K562 (cell line): ENCODE results near the gene KLHDC7A. TPM values are rescaled to one million over a fixed set of nuclear protein-coding genes. Genes with fewer than 3 reads are reported as not detected.

Source experiments
- ATAC-seq: fragments of 200-7000 bp; cut with Tn5 transposase; 3 replicates; pipeline ENCODE4 v1.9.1; 2020; ENCODE audit warnings: moderate library complexity
- BruUV-seq: library from RNA; stranded (reverse); fragments of 400-500 nt; replicated peaks from 2 replicates; lab custom pipeline; 2021; lab: Mats Ljungman, UMichigan
- CTCF ChIA-PET: fragments of 300-600 bp; formaldehyde crosslinking; extraction: SDS; loops from one replicate; lab custom pipeline; 2021; ENCODE audit warnings: low intra/inter-chr PET ratio; lab: Yijun Ruan, JAX
- POLR2A ChIA-PET: fragments of 300-600, 350-650 bp; sonication (Branson Sonifier 250); formaldehyde crosslinking; extraction: SDS; loops from one replicate; lab custom pipeline; 2021; ENCODE audit warnings: antibody characterized with exemption, inconsistent platforms; lab: Yijun Ruan, JAX
- DNase-seq, 4 experiments: peaks; one replicate each; pipeline versions ENCODE4 v3.0.0 to v3.0.0-alpha.2; 2011 to 2018; ENCODE audit warnings: low spot score in 3 of 4, mixed read lengths in 3 of 4; ENCODE audit errors: extremely low read depth in 1 of 4
- FAIRE-seq: peaks from 2 replicates; lab custom pipeline; 2011; peaks lifted over from hg19 to GRCh38; lab: Jason Lieb, UNC
- H2AFZ ChIP-seq: 2 replicates; pipeline ENCODE4 v1.6.0; 2011; ENCODE audit warnings: low read depth, low read length, control low read depth, inconsistent platforms
- H3K27ac ChIP-seq: fragments of 200-600 bp; 3 replicates; pipeline ENCODE4 v1.8.0; 2011; ENCODE audit warnings: low read depth, mild to moderate bottlenecking, control low read depth, inconsistent platforms, low read length, moderate library complexity, mixed read lengths; ENCODE audit errors: extremely low read depth
- H3K27me3 ChIP-seq, 2 experiments: fragments of 300-600 bp in 1 of 2; 2 replicates in 1 of 2; 3 replicates in 1 of 2; pipeline versions ENCODE4 v1.6.0 to v1.8.0; 2011; ENCODE audit warnings: inconsistent platforms in 2 of 2, low read length in 2 of 2, mild to moderate bottlenecking in 1 of 2, mixed read lengths in 1 of 2, moderate library complexity in 1 of 2; ENCODE audit not compliant: control insufficient read depth in 2 of 2, insufficient read depth in 2 of 2
- H3K36me3 ChIP-seq: fragments of 300-600 bp; 3 replicates; pipeline ENCODE4 v1.8.0; 2011; ENCODE audit warnings: mild to moderate bottlenecking, low read length, inconsistent platforms; ENCODE audit not compliant: control insufficient read depth, insufficient read depth
- H3K4me1 ChIP-seq, 2 experiments: fragments of 200-600 bp in 1 of 2; replicated peaks in 1 of 2; 2 replicates in 1 of 2; 3 replicates in 1 of 2; pipeline versions ENCODE4 v1.5.1 to v1.8.0; 2011; ENCODE audit warnings: inconsistent platforms in 2 of 2, low read length in 2 of 2, mild to moderate bottlenecking in 1 of 2, mixed read lengths in 1 of 2, moderate library complexity in 1 of 2; ENCODE audit not compliant: control insufficient read depth in 2 of 2, insufficient read depth in 2 of 2
- H3K4me2 ChIP-seq: 2 replicates; pipeline ENCODE4 v1.6.1; 2011; ENCODE audit warnings: low read length, control low read depth, inconsistent platforms, mixed read lengths; ENCODE audit not compliant: insufficient read depth
- H3K4me3 ChIP-seq: fragments of 200-600 bp; sonication (generic), shearing (Covaris generic); 2 replicates; pipeline ENCODE4 v1.5.1; 2016; ENCODE audit warnings: control low read depth, inconsistent platforms
- H3K79me2 ChIP-seq: fragments of 200-600 bp; 3 replicates; pipeline ENCODE4 v1.8.0; 2011; ENCODE audit warnings: low read length, inconsistent platforms; ENCODE audit not compliant: control insufficient read depth, insufficient read depth
- H3K9ac ChIP-seq, 2 experiments: 2 replicates each; pipeline versions ENCODE4 v1.6.0 to v1.6.1; 2011; ENCODE audit warnings: low read depth in 2 of 2, low read length in 2 of 2, control low read depth in 1 of 2, inconsistent platforms in 1 of 2, mild to moderate bottlenecking in 1 of 2, mixed read lengths in 1 of 2; ENCODE audit not compliant: insufficient read depth in 1 of 2
- H3K9me1 ChIP-seq: one replicate; pipeline ENCODE4 v1.6.0; 2011; ENCODE audit warnings: inconsistent platforms, mild to moderate bottlenecking, low read length, moderate library complexity; ENCODE audit not compliant: control insufficient read depth, insufficient read depth
- H3K9me3 ChIP-seq: replicated peaks from 2 replicates; pipeline ENCODE4 v1.5.1; 2011; ENCODE audit warnings: low read depth, low read length, inconsistent platforms; ENCODE audit not compliant: control insufficient read depth, insufficient read depth
- H4K20me1 ChIP-seq: replicated peaks from 2 replicates; pipeline ENCODE4 v1.6.1; 2011; ENCODE audit warnings: low read length, inconsistent platforms, mixed read lengths; ENCODE audit not compliant: control insufficient read depth, insufficient read depth
- FOXA1 ChIP-seq: fragments of 450-650 bp; IDR thresholded peaks from 2 replicates; pipeline ENCODE4 v1.6.1; 2016; ENCODE audit warnings: mild to moderate bottlenecking, borderline replicate concordance
- GATAD2A ChIP-seq: fragments of 450-650 bp; IDR thresholded peaks from 2 replicates; pipeline ENCODE4 v1.6.1; 2017
- HSF4 ChIP-seq: fragments of 250-450 bp; sonication (Bioruptor Pico); IDR thresholded peaks from 2 replicates; pipeline ENCODE4 v2.1.2; 2022; ENCODE audit warnings: mild to moderate bottlenecking, moderate library complexity, borderline replicate concordance
- ILK ChIP-seq: fragments of 450-650 bp; IDR thresholded peaks from 2 replicates; pipeline ENCODE4 v1.6.1; 2016; ENCODE audit warnings: missing genetic modification characterization, low read depth, mild to moderate bottlenecking, missing compliant biosample characterization, moderate library complexity, borderline replicate concordance
- KHSRP ChIP-seq: fragments of 450-650 bp; IDR thresholded peaks from 2 replicates; pipeline ENCODE4 v1.6.1; 2017
- PHB ChIP-seq: fragments of 250-450 bp; sonication (Bioruptor Pico); IDR thresholded peaks from 2 replicates; pipeline ENCODE4 v1.5.0; 2021
- RNF2 ChIP-seq: sonication (generic); IDR thresholded peaks from 2 replicates; pipeline ENCODE4 v1.6.1; 2016
- SIN3B ChIP-seq: fragments of 450-650 bp; IDR thresholded peaks from 2 replicates; pipeline ENCODE4 v1.6.1; 2017; ENCODE audit warnings: low read depth, mild to moderate bottlenecking, moderate library complexity
- ZBTB9 ChIP-seq: fragments of 450-650 bp; formaldehyde crosslinking; IDR thresholded peaks from 2 replicates; pipeline ENCODE4 v1.4.0; 2020; ENCODE audit warnings: mild to moderate bottlenecking, moderate library complexity
- ZNF263 ChIP-seq: sonication (generic); formaldehyde crosslinking; IDR thresholded peaks from 2 replicates; pipeline ENCODE4 v1.8.0; 2022; ENCODE audit warnings: mild to moderate bottlenecking, missing genetic modification reagents, borderline replicate concordance
- ZNF347 ChIP-seq: fragments of 450-650 bp; formaldehyde crosslinking; IDR thresholded peaks from 2 replicates; pipeline ENCODE4 v1.4.0; 2020; ENCODE audit warnings: low read depth, mild to moderate bottlenecking, moderate library complexity
- ZNF589 ChIP-seq: fragments of 200-800 bp; sonication (Bioruptor generic); IDR thresholded peaks from 2 replicates; pipeline ENCODE4 v1.6.1; 2016; ENCODE audit warnings: low read depth, missing genetic modification characterization, missing compliant biosample characterization
- ZNF76 ChIP-seq: fragments of 250-450 bp; sonication (Bioruptor Pico); IDR thresholded peaks from 2 replicates; pipeline ENCODE4 v1.4.0; 2020; ENCODE audit warnings: mild to moderate bottlenecking, moderate library complexity, borderline replicate concordance
- WGBS: fragments of 100-300 bp; shearing (Covaris generic); methylation state at CpG from one replicate; pipeline ENCODE4 v1.1.6; 2016; ENCODE audit warnings: low coverage, mixed read lengths; ENCODE audit not compliant: insufficient coverage; ENCODE audit errors: missing lambda C conversion rate; 5-methylcytosine and 5-hydroxymethylcytosine counted together
- in situ Hi-C: fragments of 300-500 bp; cut with MboI; formaldehyde crosslinking; loops from 4 replicates; pipeline ENCODE4 v1.15.0; 2018; ENCODE audit warnings: inconsistent platforms, mixed read lengths
- intact Hi-C: fragments of 100-400 bp; cut with micrococcal nuclease; formaldehyde crosslinking; loops from 2 replicates; pipeline ENCODE4 v1.14.2; 2022
- polyA plus RNA-seq, 8 experiments: library from polyadenylated mRNA; depleted of rRNA in 4 of 8; stranded (reverse) in 5 of 8; unstranded in 3 of 8; fragments of >200 nt; fragmentation: Nextera tagmentation in 2 of 8; fragmentation: Illumina TruSeq in 1 of 8; extraction: Ambion mirVana in 2 of 8; extraction: Trizol in 1 of 8; gene quantifications; 2 replicates each; pipeline versions ENCODE4 v1.2.1 to v1.2.3, GENCODE V29; 2011 to 2014; ENCODE audit warnings: inconsistent platforms in 1 of 8, missing spikeins in 1 of 8
- total RNA-seq, 7 experiments: library from RNA; depleted of rRNA in 6 of 7; stranded (reverse); fragments of >200 nt in 6 of 7; fragmentation: Illumina TruSeq in 2 of 7; extraction: Trizol in 2 of 7; gene quantifications; 2 replicates each; pipeline versions ENCODE4 v1.2.1 to v1.2.3, GENCODE V29; 2011 to 2021; ENCODE audit warnings: low replicate concordance in 1 of 7
- TF ChIP-seq, protein P1 (sequence below): fragments of 250-450 bp; sonication (Bioruptor Pico); IDR thresholded peaks from 2 replicates; pipeline ENCODE4 v1.5.0; 2022; ENCODE audit warnings: mild to moderate bottlenecking

The KLHDC7A gene
- total and polyA plus RNA-seq, 9 of the 15 experiments (the other 6 are each of a cell fraction or from before 2014, with no cell fraction given), result 0.01 to 0.02 (median 0.01) TPM; not detected in 6

GRCh38 chr1:18484721-18485120 is 4.0 kb downstream of the KLHDC7A start:
- Histone ChIP-seq H3K9me1 (no peaks in the 10 kb centered on the region), H3K27me3 (peaks cover 14 to 40% of the 10 kb centered on the region in 2 experiments; a peak in 4 of 5 replicates), H3K27ac (no peak overlapping the region), H3K9me3 (no peaks in the 10 kb centered on the region), H3K4me3 (no peak overlapping the region), H3K36me3 (no peaks in the 10 kb centered on the region), H3K79me2 (no peaks in the 10 kb centered on the region), H3K4me1 (peaks cover 0 to 18% of the 10 kb centered on the region in 2 experiments; a peak in 2 of 5 replicates), H4K20me1 (peaks cover 10% of the 10 kb centered on the region), H3K4me2 (no peak overlapping the region), H2AFZ (no peak overlapping the region), H3K9ac (no peak overlapping the region)
- DNase-seq (no peak), ATAC-seq (no peak), FAIRE-seq (no peak)
- POLR2A ChIA-PET, result interaction anchor here (1.2 kb wide), 1 partner anchor 10 kb away, joined by 3 read pairs; no protein-coding TSS in a partner anchor
- in situ Hi-C loops, result no loop called here
- no TSS peak for BruUV-seq
- intact Hi-C loops, result no loop called here
- CTCF ChIA-PET, result no interaction called here
- 0% methylated on average over 2 of the region's 2 CpGs for WGBS
- no peak for TF ChIP-seq HSF4 (CRISPR knock-in tag)
- no peak for TF ChIP-seq RNF2

GRCh38 chr1:18485227-18485626 is 4.5 kb downstream of the KLHDC7A start:
- no peak overlapping the region for H3K27ac ChIP-seq
- H3K36me3 ChIP-seq, result no peaks in the 10 kb centered on the region
- peaks cover 14 to 35% of the 10 kb centered on the region in 2 experiments; a peak in 4 of 5 replicates for H3K27me3 ChIP-seq
- H3K9me3 ChIP-seq, result no peaks in the 10 kb centered on the region
- peaks cover 10% of the 10 kb centered on the region for H4K20me1 ChIP-seq
- ChIA-PET CTCF (interaction anchor here (0.7 kb wide), 1 partner anchor 122 kb away, joined by 5 read pairs; no protein-coding TSS in a partner anchor), POLR2A (interaction anchor here (1.2 kb wide), 1 partner anchor 10 kb away, joined by 3 read pairs; no protein-coding TSS in a partner anchor)
- intact Hi-C loops (no loop called here), in situ Hi-C loops (no loop called here)
- no peaks in the 10 kb centered on the region for H3K79me2 ChIP-seq
- FAIRE-seq, result no peak
- no peak overlapping the region for H3K9ac ChIP-seq
- H3K4me2 ChIP-seq, result no peak overlapping the region
- H3K9me1 ChIP-seq, result no peaks in the 10 kb centered on the region
- H3K4me3 ChIP-seq, result no peak overlapping the region
- no peak overlapping the region for H2AFZ ChIP-seq
- BruUV-seq, result no TSS peak
- DNase-seq, result no peak
- no peak for ATAC-seq
- H3K4me1 ChIP-seq, result peaks cover 0 to 18% of the 10 kb centered on the region in 2 experiments; a peak in 2 of 5 replicates
- 0% methylated on average over 4 of the region's 4 CpGs for WGBS
- no peak for TF ChIP-seq KHSRP
- TF ChIP-seq, protein P1, sequence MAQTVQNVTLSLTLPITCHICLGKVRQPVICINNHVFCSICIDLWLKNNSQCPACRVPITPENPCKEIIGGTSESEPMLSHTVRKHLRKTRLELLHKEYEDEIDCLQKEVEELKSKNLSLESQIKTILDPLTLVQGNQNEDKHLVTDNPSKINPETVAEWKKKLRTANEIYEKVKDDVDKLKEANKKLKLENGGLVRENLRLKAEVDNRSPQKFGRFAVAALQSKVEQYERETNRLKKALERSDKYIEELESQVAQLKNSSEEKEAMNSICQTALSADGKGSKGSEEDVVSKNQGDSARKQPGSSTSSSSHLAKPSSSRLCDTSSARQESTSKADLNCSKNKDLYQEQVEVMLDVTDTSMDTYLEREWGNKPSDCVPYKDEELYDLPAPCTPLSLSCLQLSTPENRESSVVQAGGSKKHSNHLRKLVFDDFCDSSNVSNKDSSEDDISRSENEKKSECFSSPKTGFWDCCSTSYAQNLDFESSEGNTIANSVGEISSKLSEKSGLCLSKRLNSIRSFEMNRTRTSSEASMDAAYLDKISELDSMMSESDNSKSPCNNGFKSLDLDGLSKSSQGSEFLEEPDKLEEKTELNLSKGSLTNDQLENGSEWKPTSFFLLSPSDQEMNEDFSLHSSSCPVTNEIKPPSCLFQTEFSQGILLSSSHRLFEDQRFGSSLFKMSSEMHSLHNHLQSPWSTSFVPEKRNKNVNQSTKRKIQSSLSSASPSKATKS (CRISPR knock-in tag), result no peak
- TF ChIP-seq GATAD2A, result no peak
- TF ChIP-seq ZNF347 (CRISPR knock-in tag), result no peak
- TF ChIP-seq ILK (tag), result no peak
- no peak for TF ChIP-seq PHB (CRISPR knock-in tag)
- TF ChIP-seq ZBTB9, result no peak
- TF ChIP-seq ZNF589 (CRISPR knock-in tag), result no peak
- TF ChIP-seq ZNF263 (CRISPR knock-in tag), result no peak
- TF ChIP-seq FOXA1, result no peak
- TF ChIP-seq SIN3B, result no peak
- no peak for TF ChIP-seq ZNF76 (CRISPR knock-in tag)
